Trophoblast cell (in vitro differentiated cells and primary cell): ENCODE measurements around the gene LYZ.

ENCODE experiments used
- DNase-seq, 2 donors: peaks; one replicate each; pipeline ENCODE4 v3.0.0-alpha.2; 2016
- H2AFZ ChIP-seq: 2 replicates; pipeline ENCODE4 v1.6.1; 2013; ENCODE audit warnings: low read length, moderate library complexity, mild to moderate bottlenecking; ENCODE audit not compliant: insufficient read depth, poor library complexity
- H2AK5ac ChIP-seq: 2 replicates; pipeline ENCODE4 v1.6.1; 2013; ENCODE audit warnings: mild to moderate bottlenecking, low read length
- H2BK120ac ChIP-seq: 2 replicates; pipeline ENCODE4 v1.6.1; 2013; ENCODE audit warnings: low read length, mild to moderate bottlenecking, moderate library complexity; ENCODE audit not compliant: insufficient read depth, poor library complexity
- H2BK12ac ChIP-seq: 2 replicates; pipeline ENCODE4 v1.6.1; 2013; ENCODE audit warnings: mild to moderate bottlenecking, low read length, moderate library complexity
- H2BK5ac ChIP-seq: 2 replicates; pipeline ENCODE4 v1.6.1; 2013; ENCODE audit warnings: low read length, low read depth, moderate library complexity, mild to moderate bottlenecking; ENCODE audit not compliant: poor library complexity
- H3K14ac ChIP-seq: 2 replicates; pipeline ENCODE4 v1.6.1; 2013; ENCODE audit warnings: mild to moderate bottlenecking, low read length
- H3K18ac ChIP-seq: 2 replicates; pipeline ENCODE4 v1.6.1; 2013; ENCODE audit warnings: mild to moderate bottlenecking, low read length
- H3K23ac ChIP-seq: 2 replicates; pipeline ENCODE4 v1.6.1; 2013; ENCODE audit warnings: low read length
- H3K27ac ChIP-seq: 2 replicates; pipeline ENCODE4 v1.5.1; 2013; ENCODE audit warnings: low read depth, mild to moderate bottlenecking, inconsistent platforms, low read length, moderate library complexity
- H3K27me3 ChIP-seq: 2 replicates; pipeline ENCODE4 v1.6.1; 2013; ENCODE audit warnings: inconsistent platforms, mild to moderate bottlenecking, low read length, moderate library complexity; ENCODE audit not compliant: insufficient read depth
- H3K36me3 ChIP-seq, 2 experiments: 1 replicate in 1 of 2; 2 replicates in 1 of 2; pipeline ENCODE4 v1.6.1; 2013; ENCODE audit warnings: low read length in 2 of 2, mild to moderate bottlenecking in 2 of 2, moderate library complexity in 1 of 2; ENCODE audit not compliant: insufficient read depth in 2 of 2, control insufficient read depth in 1 of 2
- H3K4ac ChIP-seq: 2 replicates; pipeline ENCODE4 v1.6.1; 2013; ENCODE audit warnings: low read depth, mild to moderate bottlenecking, low read length, moderate library complexity
- H3K4me1 ChIP-seq, 2 experiments: 1 replicate in 1 of 2; 2 replicates in 1 of 2; pipeline ENCODE4 v1.6.1; 2013; ENCODE audit warnings: low read length in 2 of 2, mild to moderate bottlenecking in 2 of 2, moderate library complexity in 1 of 2; ENCODE audit not compliant: insufficient read depth in 2 of 2, control insufficient read depth in 1 of 2
- H3K4me2 ChIP-seq: 2 replicates; pipeline ENCODE4 v1.6.1; 2013; ENCODE audit warnings: inconsistent platforms, mild to moderate bottlenecking, low read length, moderate library complexity
- H3K4me3 ChIP-seq: 2 replicates; pipeline ENCODE4 v1.5.1; 2013; ENCODE audit warnings: mild to moderate bottlenecking, low read depth, low read length, inconsistent platforms
- H3K79me1 ChIP-seq: one replicate; pipeline ENCODE4 v1.6.1; 2013; ENCODE audit warnings: low read length
- H3K79me2 ChIP-seq: 2 replicates; pipeline ENCODE4 v1.6.1; 2013; ENCODE audit warnings: low read length, mild to moderate bottlenecking; ENCODE audit not compliant: control insufficient read depth, insufficient read depth, poor library complexity
- H3K9ac ChIP-seq: 2 replicates; pipeline ENCODE4 v1.6.1; 2013; ENCODE audit warnings: mild to moderate bottlenecking, low read length
- H3K9me3 ChIP-seq: 2 replicates; pipeline ENCODE4 v1.6.1; 2013; ENCODE audit warnings: low read depth, mild to moderate bottlenecking, control low read depth, inconsistent platforms, low read length; ENCODE audit not compliant: insufficient read depth
- H4K12ac ChIP-seq: 2 replicates; pipeline ENCODE4 v1.6.1; 2013; ENCODE audit warnings: low read depth, mild to moderate bottlenecking, low read length, moderate library complexity
- H4K8ac ChIP-seq: 2 replicates; pipeline ENCODE4 v1.6.1; 2013; ENCODE audit warnings: low read depth, mild to moderate bottlenecking, low read length, moderate library complexity
- H4K91ac ChIP-seq: one replicate; pipeline ENCODE4 v1.6.1; 2013; ENCODE audit warnings: low read depth, mild to moderate bottlenecking, low read length, moderate library complexity
- WGBS: extraction: QIAGEN DNeasy Blood & Tissue Kit; methylation state at CpG from one replicate; pipeline ENCODE4 v1.1.7; 2013; ENCODE audit warnings: missing lambda C conversion rate; ENCODE audit not compliant: insufficient read length, insufficient coverage; ENCODE audit errors: extremely low coverage; 5-methylcytosine and 5-hydroxymethylcytosine counted together

LYZ gene

GRCh38 chr12:69355363-69356028 is 7.3 kb downstream of the LYZ start:
- H3K27ac ChIP-seq = no peak overlapping the region
- WGBS = no CpG with 5 or more reads among the region's 2 CpGs
- H2AK5ac ChIP-seq = no peak overlapping the region

GRCh38 chr12:69359531-69360347 is 11.6 kb downstream of the LYZ start, which contains the start of gene YEATS4:
Gene YEATS4 (plus strand): TSS chr12:69359743. CDS start chr12:69359973, 230 bp downstream.
- H2BK12ac ChIP-seq = no peak within 1 kb of the TSS
- H3K4me3 ChIP-seq = peak within 1 kb of the TSS; percentile 91
- peak within 1 kb of the TSS; percentile 87 for H2BK5ac ChIP-seq
- peaks cover 0 to 2% of the 10 kb centered on the region in 2 experiments for H3K36me3 ChIP-seq
- H3K14ac ChIP-seq = peak within 1 kb of the TSS; percentile 93
- peak within 1 kb of the TSS; percentile 94 for H4K91ac ChIP-seq
- no CpG with 5 or more reads among the region's 70 CpGs for WGBS
- no peak within 1 kb of the TSS for H2AK5ac ChIP-seq
- peak within 1 kb of the TSS; percentile 94 for H4K8ac ChIP-seq
- peaks cover 7% of the 10 kb centered on the region for H3K79me1 ChIP-seq
- H3K23ac ChIP-seq = no peak within 1 kb of the TSS
- peak within 1 kb of the TSS; percentile 91 for H3K9ac ChIP-seq
- peak within 1 kb of the TSS; percentile 73 for H3K4ac ChIP-seq
- H3K27ac ChIP-seq = peak within 1 kb of the TSS; percentile 95
- no peaks in the 10 kb centered on the region for H3K27me3 ChIP-seq
- H3K79me2 ChIP-seq = peaks cover 4% of the 10 kb centered on the region
- peak within 1 kb of the TSS; percentile 64 for H4K12ac ChIP-seq
- peak within 1 kb of the TSS; percentile 88 for H2BK120ac ChIP-seq
- H3K4me1 ChIP-seq = peaks cover 0 to 4% of the 10 kb centered on the region in 2 experiments
- H2AFZ ChIP-seq = peak within 1 kb of the TSS; percentile 95
- H3K9me3 ChIP-seq = no peaks in the 10 kb centered on the region
- peak; percentile 86 to 92 for DNase-seq
- H3K18ac ChIP-seq = peak within 1 kb of the TSS; percentile 85
- peak within 1 kb of the TSS; percentile 90 for H3K4me2 ChIP-seq

More at GRCh38 chr12:69355363-69356028, 7.3 kb downstream of the LYZ start:
- Histone ChIP-seq H3K4me2 (no peak overlapping the region), H3K9me3 (no peaks in the 10 kb centered on the region), H3K23ac (no peak overlapping the region), H4K91ac (no peak overlapping the region), H3K14ac (no peak overlapping the region), H4K12ac (no peak overlapping the region), H3K18ac (no peak overlapping the region), H3K4me1 (peaks cover 0 to 3% of the 10 kb centered on the region in 2 experiments), H4K8ac (no peak overlapping the region), H2BK5ac (no peak overlapping the region), H2AFZ (no peak overlapping the region), H3K27me3 (no peaks in the 10 kb centered on the region), H2BK120ac (no peak overlapping the region), H2BK12ac (no peak overlapping the region), H3K4me3 (no peak overlapping the region), H3K4ac (no peak overlapping the region), H3K79me1 (peaks cover 7% of the 10 kb centered on the region), H3K79me2 (peaks cover 4% of the 10 kb centered on the region), H3K9ac (no peak overlapping the region), H3K36me3 (no peaks in the 10 kb centered on the region)
- DNase-seq = no peak

- Histone ChIP-seq H3K14ac (peak overlapping the region; percentile 24), H3K9me3 (no peaks in the 10 kb centered on the region), H3K27me3 (no peaks in the 10 kb centered on the region), H3K4ac (peak overlapping the region; percentile 15), H3K79me2 (peaks cover 4% of the 10 kb centered on the region), H2AK5ac (no peak overlapping the region), H3K4me3 (peak overlapping the region; percentile 91), H4K12ac (no peak overlapping the region), H3K36me3 (peaks cover 0 to 2% of the 10 kb centered on the region in 2 experiments), H3K9ac (peak overlapping the region; percentile 87), H3K79me1 (peaks cover 7% of the 10 kb centered on the region), H3K4me2 (peak overlapping the region; percentile 90), H2AFZ (peak overlapping the region; percentile 67), H3K23ac (no peak overlapping the region), H2BK120ac (no peak overlapping the region), H3K18ac (peak overlapping the region; percentile 46), H3K4me1 (peaks cover 0 to 4% of the 10 kb centered on the region in 2 experiments), H2BK12ac (no peak overlapping the region), H4K8ac (peak overlapping the region; percentile 6), H3K27ac (peak overlapping the region; percentile 8), H2BK5ac (no peak overlapping the region), H4K91ac (no peak overlapping the region)
- no CpG with 5 or more reads among the region's 10 CpGs for WGBS
- no peak for DNase-seq
Measured at GRCh38 chr12:69360348-69360672, 12.1 kb downstream of the LYZ start.

- no peak overlapping the region for H3K18ac ChIP-seq
- H2BK5ac ChIP-seq = no peak overlapping the region
- no peak overlapping the region for H3K4ac ChIP-seq
- no peak overlapping the region for H4K12ac ChIP-seq
- H2AFZ ChIP-seq = no peak overlapping the region
- H3K4me1 ChIP-seq = no peaks in the 10 kb centered on the region
- no peak overlapping the region for H3K27ac ChIP-seq
- H3K9ac ChIP-seq = no peak overlapping the region
- H3K27me3 ChIP-seq = no peaks in the 10 kb centered on the region
- no peaks in the 10 kb centered on the region for H3K79me2 ChIP-seq
- no peak overlapping the region for H2BK12ac ChIP-seq
- peaks cover 2 to 5% of the 10 kb centered on the region in 2 experiments for H3K36me3 ChIP-seq
- WGBS = no CpG with 5 or more reads among the region's 5 CpGs
- no peaks in the 10 kb centered on the region for H3K79me1 ChIP-seq
- H3K23ac ChIP-seq = no peak overlapping the region
- H3K14ac ChIP-seq = no peak overlapping the region
- H2BK120ac ChIP-seq = no peak overlapping the region
- H4K8ac ChIP-seq = no peak overlapping the region
- H3K4me3 ChIP-seq = no peak overlapping the region
- DNase-seq = no peak
- no peak overlapping the region for H4K91ac ChIP-seq
- no peak overlapping the region for H3K4me2 ChIP-seq
- H2AK5ac ChIP-seq = no peak overlapping the region
- no peaks in the 10 kb centered on the region for H3K9me3 ChIP-seq
Measured at GRCh38 chr12:69366796-69367195, 18.6 kb downstream of the LYZ start.
